HUES64 (cell line): ENCODE results near the gene SPCS2. TPM values are rescaled to one million over a fixed set of nuclear protein-coding genes. Genes with fewer than 3 reads are reported as not detected.

Experiments
- H3K27ac ChIP-seq: 2 replicates; pipeline ENCODE4 v1.7.0; 2013; ENCODE audit warnings: low read depth, low read length, inconsistent platforms
- H3K27me3 ChIP-seq: 2 replicates; pipeline ENCODE4 v1.6.1; 2013; ENCODE audit warnings: mild to moderate bottlenecking, low read length; ENCODE audit not compliant: insufficient read depth
- H3K36me3 ChIP-seq: 2 replicates; pipeline ENCODE4 v1.6.1; 2013; ENCODE audit warnings: mild to moderate bottlenecking, low read length; ENCODE audit not compliant: insufficient read depth
- H3K4me1 ChIP-seq: 2 replicates; pipeline ENCODE4 v1.6.1; 2013; ENCODE audit warnings: mild to moderate bottlenecking, low read length, moderate library complexity; ENCODE audit not compliant: insufficient read depth
- H3K4me3 ChIP-seq: 2 replicates; pipeline ENCODE4 v1.5.1; 2013; ENCODE audit warnings: mild to moderate bottlenecking, low read length, moderate library complexity
- H3K9ac ChIP-seq: 2 replicates; pipeline ENCODE4 v1.6.1; 2013; ENCODE audit warnings: mild to moderate bottlenecking, low read depth, low read length
- H3K9me3 ChIP-seq: 2 replicates; pipeline ENCODE4 v1.6.1; 2013; ENCODE audit warnings: low read depth, low read length; ENCODE audit not compliant: insufficient read depth
- WGBS: fragments of 150-250, 120-280 bp; methylation state at CpG from one replicate; pipeline ENCODE4 v1.1.7; 2013; ENCODE audit warnings: missing lambda C conversion rate; 5-methylcytosine and 5-hydroxymethylcytosine counted together
- polyA plus RNA-seq, 2 experiments: library from polyadenylated mRNA; stranded (reverse); fragments of 50-300 nt; gene quantifications; one replicate each; pipeline ENCODE4 v1.2.3, GENCODE V29; 2013

The SPCS2 gene
- polyA plus RNA-seq (2013, experiment 1 of 2), result 159 TPM
- 161 TPM for polyA plus RNA-seq (2013, experiment 2 of 2)

- under 1% methylated on average over 67 of the region's 67 CpGs for WGBS
- H3K27me3 ChIP-seq, result no peaks in the 10 kb centered on the region
- peak within 1 kb of the TSS; percentile 91 for H3K9ac ChIP-seq
- H3K4me1 ChIP-seq, result no peaks in the 10 kb centered on the region
- H3K9me3 ChIP-seq, result no peaks in the 10 kb centered on the region
- peak within 1 kb of the TSS; percentile 71 for H3K27ac ChIP-seq
- H3K36me3 ChIP-seq, result peaks cover 21% of the 10 kb centered on the region; the same call in 1 of the 2 replicates
- peak within 1 kb of the TSS; percentile 86 for H3K4me3 ChIP-seq
Measured at GRCh38 chr11:74948898-74949752, at the start of gene SPCS2, which contains the start of gene XRRA1. SPCS2 (plus strand) TSS chr11:74949266; CDS start chr11:74949286, 20 bp downstream. XRRA1 (minus strand) TSS chr11:74949091; CDS start chr11:74940878, 8,213 bp downstream.

- H3K27ac ChIP-seq, result no peak overlapping the region
- peaks cover 30% of the 10 kb centered on the region for H3K9me3 ChIP-seq
- H3K4me1 ChIP-seq, result no peaks in the 10 kb centered on the region
- WGBS, result 97% methylated on average over 4 of the region's 4 CpGs
- H3K27me3 ChIP-seq, result no peaks in the 10 kb centered on the region
- no peak overlapping the region for H3K9ac ChIP-seq
- H3K4me3 ChIP-seq, result no peak overlapping the region
- H3K36me3 ChIP-seq, result peaks cover 29% of the 10 kb centered on the region
Measured at GRCh38 chr11:74902342-74902741, 46.7 kb upstream of the SPCS2 start.

GRCh38 chr11:74905326-74905725, 43.7 kb upstream of the SPCS2 start:
- Histone ChIP-seq H3K4me1 (no peaks in the 10 kb centered on the region), H3K9ac (no peak overlapping the region), H3K27ac (no peak overlapping the region), H3K4me3 (no peak overlapping the region), H3K9me3 (peaks cover 18% of the 10 kb centered on the region; the same call in 1 of the 2 replicates), H3K36me3 (peaks cover 39% of the 10 kb centered on the region), H3K27me3 (no peaks in the 10 kb centered on the region)
- 93% methylated on average over 3 of the region's 3 CpGs for WGBS

DNA sequence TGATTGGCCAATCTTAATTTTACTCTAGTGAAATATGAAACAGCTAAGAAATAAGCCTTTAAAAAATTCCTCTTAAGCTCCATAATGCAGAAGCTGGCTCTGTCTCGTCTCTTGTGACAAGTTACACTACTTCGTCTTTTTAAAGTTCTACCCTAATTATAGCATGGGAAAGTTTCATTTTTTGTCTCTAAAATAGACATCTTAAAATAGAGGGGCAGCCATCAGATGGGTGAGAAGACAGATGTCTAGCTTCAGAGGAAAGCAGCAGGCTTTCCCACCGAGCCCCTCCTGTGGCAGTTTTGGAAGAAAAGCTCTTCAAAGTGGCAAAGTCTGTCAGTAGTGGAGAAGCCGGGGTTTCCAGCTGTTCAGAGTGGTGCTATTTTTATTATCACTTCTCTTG, 39.7 kb upstream of the SPCS2 start:
- Histone ChIP-seq H3K9me3 (no peaks in the 10 kb centered on the region), H3K27ac (no peak overlapping the region), H3K27me3 (no peaks in the 10 kb centered on the region), H3K36me3 (peaks cover 23% of the 10 kb centered on the region; the same call in 1 of the 2 replicates), H3K9ac (no peak overlapping the region), H3K4me3 (no peak overlapping the region), H3K4me1 (no peaks in the 10 kb centered on the region)
- 92% methylated on average over 4 of the region's 4 CpGs for WGBS

- no peak overlapping the region for H3K4me3 ChIP-seq
- 84% methylated on average over 4 of the region's 4 CpGs for WGBS
- no peak overlapping the region for H3K27ac ChIP-seq
- H3K36me3 ChIP-seq, result peaks cover 23% of the 10 kb centered on the region; the same call in 1 of the 2 replicates
- no peaks in the 10 kb centered on the region for H3K9me3 ChIP-seq
- no peaks in the 10 kb centered on the region for H3K4me1 ChIP-seq
- H3K27me3 ChIP-seq, result no peaks in the 10 kb centered on the region
- no peak overlapping the region for H3K9ac ChIP-seq
Measured at GRCh38 chr11:74909812-74910211, 39.3 kb upstream of the SPCS2 start.

- H3K4me3 ChIP-seq, result no peak overlapping the region
- no peaks in the 10 kb centered on the region for H3K9me3 ChIP-seq
- no peak overlapping the region for H3K27ac ChIP-seq
- H3K4me1 ChIP-seq, result no peaks in the 10 kb centered on the region
- no peaks in the 10 kb centered on the region for H3K27me3 ChIP-seq
- no peak overlapping the region for H3K9ac ChIP-seq
- peaks cover 36% of the 10 kb centered on the region for H3K36me3 ChIP-seq
Measured at GRCh38 chr11:74923125-74923524, 25.9 kb upstream of the SPCS2 start.

- Histone ChIP-seq H3K4me1 (no peaks in the 10 kb centered on the region), H3K36me3 (peaks cover 31% of the 10 kb centered on the region), H3K4me3 (no peak overlapping the region), H3K27me3 (no peaks in the 10 kb centered on the region), H3K9ac (no peak overlapping the region), H3K9me3 (no peaks in the 10 kb centered on the region), H3K27ac (no peak overlapping the region)
- 97% methylated on average over 4 of the region's 4 CpGs for WGBS
Measured at GRCh38 chr11:74925281-74925680, 23.8 kb upstream of the SPCS2 start.

GRCh38 chr11:74926304-74927030, 22.6 kb upstream of the SPCS2 start:
- Histone ChIP-seq H3K9me3 (no peaks in the 10 kb centered on the region), H3K4me1 (no peaks in the 10 kb centered on the region), H3K4me3 (no peak overlapping the region), H3K27ac (no peak overlapping the region), H3K9ac (no peak overlapping the region), H3K36me3 (peaks cover 23% of the 10 kb centered on the region; the same call in 1 of the 2 replicates), H3K27me3 (no peaks in the 10 kb centered on the region)
- 90% methylated on average over 8 of the region's 8 CpGs for WGBS

- Histone ChIP-seq H3K4me1 (no peaks in the 10 kb centered on the region), H3K9me3 (no peaks in the 10 kb centered on the region), H3K36me3 (peaks cover 29% of the 10 kb centered on the region), H3K27ac (no peak overlapping the region), H3K27me3 (no peaks in the 10 kb centered on the region), H3K9ac (no peak overlapping the region), H3K4me3 (no peak overlapping the region)
Measured at GRCh38 chr11:74927496-74927895, 21.6 kb upstream of the SPCS2 start.

DNA sequence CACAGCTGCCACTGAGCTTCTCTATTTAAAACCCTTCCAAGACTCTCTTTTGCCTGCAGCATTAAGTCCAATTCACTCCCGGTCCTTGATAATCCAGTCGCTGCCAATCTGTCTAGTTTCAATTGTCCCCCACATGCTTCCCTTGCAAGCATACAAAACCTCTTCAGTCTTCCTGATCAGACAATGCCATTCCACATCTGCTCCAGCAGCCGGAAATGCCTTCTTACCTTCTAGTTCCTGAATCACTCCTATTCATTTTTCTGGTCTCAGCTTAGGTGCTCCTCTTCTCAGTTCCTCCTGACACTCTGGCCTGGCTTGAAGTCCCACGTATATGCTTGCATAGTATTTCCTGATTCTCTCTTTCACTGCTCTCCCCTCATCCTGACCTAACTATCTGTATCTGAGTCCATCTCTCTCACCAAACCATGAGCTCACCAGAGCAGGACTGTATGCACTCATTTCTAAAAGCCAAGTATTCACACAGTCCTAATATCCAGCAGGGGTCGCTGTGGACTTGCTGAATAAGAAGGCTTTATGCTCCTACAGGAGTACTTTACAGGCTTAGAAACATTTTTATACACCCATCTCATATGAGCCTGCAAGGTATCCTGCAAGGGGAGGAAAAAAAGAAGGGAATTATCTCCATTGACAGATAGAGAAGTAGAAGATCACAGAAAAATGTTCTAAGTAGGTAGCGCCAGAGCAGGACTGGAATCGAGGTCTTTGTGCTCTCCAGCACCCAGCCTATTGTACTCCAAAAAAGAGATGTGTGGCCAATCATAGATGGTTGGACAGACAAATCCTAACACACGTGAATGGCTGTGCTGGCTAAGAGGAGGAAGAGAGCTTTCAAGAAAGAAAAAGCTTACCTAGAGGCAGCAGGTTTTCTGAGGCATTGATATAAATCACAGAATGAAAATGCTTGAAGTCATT, 19.4 kb upstream of the SPCS2 start:
- peaks cover 46% of the 10 kb centered on the region for H3K36me3 ChIP-seq
- no peak overlapping the region for H3K27ac ChIP-seq
- no peaks in the 10 kb centered on the region for H3K9me3 ChIP-seq
- no peak overlapping the region for H3K9ac ChIP-seq
- WGBS, result 70% methylated on average over 8 of the region's 8 CpGs
- H3K4me3 ChIP-seq, result no peak overlapping the region
- H3K4me1 ChIP-seq, result no peaks in the 10 kb centered on the region
- no peaks in the 10 kb centered on the region for H3K27me3 ChIP-seq
